ENCODE data around the gene ARHGEF16. TPM values are rescaled to one million over a fixed set of nuclear protein-coding genes. Genes with fewer than 3 reads are reported as not detected.

ARHGEF16 gene
- total and polyA plus RNA-seq, 8 donors = 14.6 to 149 (median 39.2) TPM

DNA sequence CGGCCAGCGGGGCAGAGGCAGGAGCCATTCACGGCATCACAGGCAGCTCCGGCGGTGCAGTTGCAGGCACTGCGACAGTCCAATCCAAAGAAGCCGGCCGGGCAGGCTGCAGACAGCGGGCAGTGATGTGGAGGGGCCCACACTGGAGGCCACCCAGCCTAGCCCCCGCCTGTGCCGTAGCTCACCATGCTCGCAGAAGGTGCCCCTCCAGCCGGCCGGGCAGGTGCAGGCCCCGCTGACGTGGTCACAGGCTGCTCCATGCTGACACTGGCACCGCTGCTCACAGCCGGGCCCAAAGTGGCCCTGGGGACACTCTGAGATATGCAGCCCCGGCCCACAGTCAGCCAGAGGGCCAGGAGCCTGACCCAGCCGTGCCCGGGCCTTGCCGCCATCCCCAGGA, 45.1 kb downstream of the ARHGEF16 start:
- DNase-seq = no peak
- no peak for TF ChIP-seq POLR2A (IDR thresholded peaks at IDR 0.05)
- no peak for TF ChIP-seq EP300 (IDR thresholded peaks at IDR 0.05)
- no peak for TF ChIP-seq POLR2AphosphoS5 (IDR thresholded peaks at IDR 0.05)
- TF ChIP-seq, protein P1, sequence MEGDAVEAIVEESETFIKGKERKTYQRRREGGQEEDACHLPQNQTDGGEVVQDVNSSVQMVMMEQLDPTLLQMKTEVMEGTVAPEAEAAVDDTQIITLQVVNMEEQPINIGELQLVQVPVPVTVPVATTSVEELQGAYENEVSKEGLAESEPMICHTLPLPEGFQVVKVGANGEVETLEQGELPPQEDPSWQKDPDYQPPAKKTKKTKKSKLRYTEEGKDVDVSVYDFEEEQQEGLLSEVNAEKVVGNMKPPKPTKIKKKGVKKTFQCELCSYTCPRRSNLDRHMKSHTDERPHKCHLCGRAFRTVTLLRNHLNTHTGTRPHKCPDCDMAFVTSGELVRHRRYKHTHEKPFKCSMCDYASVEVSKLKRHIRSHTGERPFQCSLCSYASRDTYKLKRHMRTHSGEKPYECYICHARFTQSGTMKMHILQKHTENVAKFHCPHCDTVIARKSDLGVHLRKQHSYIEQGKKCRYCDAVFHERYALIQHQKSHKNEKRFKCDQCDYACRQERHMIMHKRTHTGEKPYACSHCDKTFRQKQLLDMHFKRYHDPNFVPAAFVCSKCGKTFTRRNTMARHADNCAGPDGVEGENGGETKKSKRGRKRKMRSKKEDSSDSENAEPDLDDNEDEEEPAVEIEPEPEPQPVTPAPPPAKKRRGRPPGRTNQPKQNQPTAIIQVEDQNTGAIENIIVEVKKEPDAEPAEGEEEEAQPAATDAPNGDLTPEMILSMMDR (IDR thresholded peaks at IDR 0.05) = no peak
- no peak overlapping the region for H3K27ac ChIP-seq
- no peaks in the 10 kb centered on the region for H3K9me3 ChIP-seq
- no peaks in the 10 kb centered on the region for H3K4me1 ChIP-seq
- no peaks in the 10 kb centered on the region for H3K27me3 ChIP-seq
- intact Hi-C loops (cut with DNase I; ENCODE audit: low total_unique reads) = no loop called here
- peaks cover 0 to 10% (median 4%) of the 10 kb centered on the region in 4 donors for H3K36me3 ChIP-seq
- H3K4me3 ChIP-seq = no peak overlapping the region
- 91 to 95% (median 93%) methylated on average over 11 to 22 of the region's 22 CpGs for WGBS, 5 donors

GRCh38 chr1:3500265-3500835, 45.9 kb downstream of the ARHGEF16 start:
- TF ChIP-seq POLR2A (IDR thresholded peaks at IDR 0.05) = no peak
- TF ChIP-seq EP300 (IDR thresholded peaks at IDR 0.05) = no peak
- TF ChIP-seq, protein P1 (IDR thresholded peaks at IDR 0.05) = no peak
- TF ChIP-seq POLR2AphosphoS5 (IDR thresholded peaks at IDR 0.05) = no peak
- intact Hi-C loops (cut with DNase I; ENCODE audit: low total_unique reads) = no loop called here
- H3K36me3 ChIP-seq = peaks cover 0 to 8% (median 3%) of the 10 kb centered on the region in 4 donors
- no peaks in the 10 kb centered on the region for H3K9me3 ChIP-seq
- H3K27me3 ChIP-seq = no peaks in the 10 kb centered on the region
- WGBS, 5 donors = 86 to 92% (median 87%) methylated on average over 25 to 32 of the region's 32 CpGs
- H3K4me1 ChIP-seq = no peaks in the 10 kb centered on the region
- DNase-seq = no peak
- H3K27ac ChIP-seq = no peak overlapping the region
- H3K4me3 ChIP-seq = no peak overlapping the region

- no peak for DNase-seq
- H3K9me3 ChIP-seq = no peaks in the 10 kb centered on the region
- no peak overlapping the region for H3K27ac ChIP-seq
- H3K36me3 ChIP-seq = peaks cover 0 to 8% (median 3%) of the 10 kb centered on the region in 4 donors
- no peak for TF ChIP-seq POLR2AphosphoS5 (IDR thresholded peaks at IDR 0.05)
- no peak for TF ChIP-seq EP300 (IDR thresholded peaks at IDR 0.05)
- no peak for TF ChIP-seq POLR2A (IDR thresholded peaks at IDR 0.05)
- no peaks in the 10 kb centered on the region for H3K4me1 ChIP-seq
- H3K27me3 ChIP-seq = no peaks in the 10 kb centered on the region
- H3K4me3 ChIP-seq = no peak overlapping the region
- intact Hi-C loops (cut with DNase I; ENCODE audit: low total_unique reads) = no loop called here
- WGBS, 5 donors = 66 to 78% (median 72%) methylated on average over 7 to 17 of the region's 17 CpGs; no CpG with 5 or more reads in 1 of the 5 donors
These were observed 47.0 kb downstream of the ARHGEF16 start for GRCh38 chr1:3501437-3501836.

DNA sequence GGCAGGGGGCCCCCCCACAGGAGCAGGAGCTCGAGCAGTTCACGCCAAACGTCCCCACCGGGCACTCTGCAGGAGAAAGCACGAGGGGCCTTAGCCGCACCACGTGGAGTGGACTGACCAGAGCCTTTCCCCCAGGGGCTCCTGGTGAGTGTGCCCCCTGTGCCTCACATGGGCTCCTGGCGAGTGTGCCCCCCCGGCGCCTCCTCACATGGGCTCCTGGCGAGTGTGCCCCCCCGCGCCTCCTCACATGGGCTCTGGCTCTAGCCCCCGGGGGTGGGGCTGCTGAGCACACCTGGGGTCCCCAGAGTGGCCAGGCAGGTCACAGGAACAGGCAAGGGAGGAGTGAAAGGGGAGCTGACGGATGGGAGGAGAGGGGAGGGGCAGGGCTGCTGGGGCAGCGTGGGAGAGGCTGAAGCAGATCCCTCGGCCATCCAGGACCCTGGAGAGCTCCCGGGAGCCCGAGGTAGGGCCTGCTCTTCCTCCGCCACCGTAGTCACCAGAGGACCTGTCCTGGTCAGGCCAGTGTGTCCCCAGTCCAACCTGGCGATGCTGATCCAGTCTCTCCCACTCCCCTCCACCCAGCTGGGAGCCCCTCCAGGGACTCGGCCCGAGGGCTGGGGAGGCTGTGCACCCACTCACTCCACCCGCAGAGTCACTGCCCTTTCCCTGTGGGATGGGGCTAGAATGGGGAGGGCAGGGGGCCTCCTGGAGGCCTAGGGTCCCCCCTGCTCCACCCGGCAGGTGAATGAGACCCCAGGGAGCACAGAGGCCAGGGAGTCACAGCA, 47.6 kb downstream of the ARHGEF16 start:
- H3K4me3 ChIP-seq = no peak overlapping the region
- WGBS, 5 donors = 44 to 68% (median 61%) methylated on average over 13 to 26 of the region's 26 CpGs
- DNase-seq = peak; percentile 34 to 85
- H3K4me1 ChIP-seq = no peaks in the 10 kb centered on the region
- H3K9me3 ChIP-seq = no peaks in the 10 kb centered on the region
- H3K27me3 ChIP-seq = no peaks in the 10 kb centered on the region
- TF ChIP-seq, protein P1 (IDR thresholded peaks at IDR 0.05) = no peak
- H3K36me3 ChIP-seq = peaks cover 0 to 14% (median 6%) of the 10 kb centered on the region in 4 donors
- H3K27ac ChIP-seq = no peak overlapping the region
- intact Hi-C loops (cut with DNase I; ENCODE audit: low total_unique reads) = no loop called here
